GM19239 (cell line): ENCODE data around the gene LRRC25.

ENCODE experiments used
- DNase-seq: peaks from one replicate; pipeline ENCODE4 v3.0.0; 2011; ENCODE audit warnings: low spot score; ENCODE audit not compliant: insufficient read length
- FAIRE-seq: peaks from 2 replicates; lab custom pipeline; 2011; peaks lifted over from hg19 to GRCh38; lab: Jason Lieb, UNC

Gene LRRC25

GRCh38 chr19:18436671-18437490, 39.5 kb upstream of the LRRC25 start:
- peak; percentile 74 for FAIRE-seq
- peak; percentile 99 for DNase-seq

GRCh38 chr19:18435842-18436670, 38.6 kb upstream of the LRRC25 start:
- FAIRE-seq (no peak), DNase-seq (no peak)

- DNase-seq: no peak
- no peak for FAIRE-seq
Measured at GRCh38 chr19:18435178-18435841, 37.9 kb upstream of the LRRC25 start.

- FAIRE-seq (no peak), DNase-seq (no peak)
Measured at GRCh38 chr19:18434411-18435175, 37.2 kb upstream of the LRRC25 start.

- DNase-seq (no peak), FAIRE-seq (peak; percentile 83)
Measured at GRCh38 chr19:18433735-18434398, 36.4 kb upstream of the LRRC25 start.

GRCh38 chr19:18433015-18433691, 35.7 kb upstream of the LRRC25 start:
- no peak for DNase-seq
- peak; percentile 86 for FAIRE-seq

GRCh38 chr19:18432275-18433014, 35.0 kb upstream of the LRRC25 start:
- DNase-seq (no peak), FAIRE-seq (no peak)

GRCh38 chr19:18431351-18432197, 34.2 kb upstream of the LRRC25 start:
- DNase-seq: no peak
- FAIRE-seq: no peak

- FAIRE-seq (no peak), DNase-seq (no peak)
Measured at GRCh38 chr19:18430417-18431144, 33.2 kb upstream of the LRRC25 start.

- DNase-seq: no peak
- peak; percentile 56 for FAIRE-seq
Measured at GRCh38 chr19:18429717-18430416, 32.4 kb upstream of the LRRC25 start.

GRCh38 chr19:18428787-18429674, 31.6 kb upstream of the LRRC25 start:
- DNase-seq (peak; percentile 93), FAIRE-seq (peak; percentile 87)

- FAIRE-seq: no peak
Measured at GRCh38 chr19:18428173-18428786, 30.9 kb upstream of the LRRC25 start.

GRCh38 chr19:18427743-18428113, 30.3 kb upstream of the LRRC25 start:
- FAIRE-seq (no peak), DNase-seq (no peak)

More at GRCh38 chr19:18428173-18428786, 30.9 kb upstream of the LRRC25 start:
- DNase-seq: no peak

GRCh38 chr19:18427080-18427742, 29.8 kb upstream of the LRRC25 start:
- DNase-seq: no peak
- no peak for FAIRE-seq
